ENCODE results near the gene SLC4A1. TPM values are rescaled to one million over a fixed set of nuclear protein-coding genes. Genes with fewer than 3 reads are reported as not detected.

Gene SLC4A1
- total and polyA plus RNA-seq, 2 experiments from 2014 or later: not detected

GRCh38 chr17:44297975-44298374 is 30.0 kb upstream of the SLC4A1 start:
- Histone ChIP-seq H3K4me1 (ENCODE audit: insufficient read depth) (no peaks in the 10 kb centered on the region), H3F3A (replicated peaks; ENCODE audit: low read depth) (no peaks in the 10 kb centered on the region), H2AFZ (no peak overlapping the region), H3K79me2 (replicated peaks; ENCODE audit: insufficient read depth) (no peaks in the 10 kb centered on the region), H3K27me3 (ENCODE audit: insufficient read depth) (no peaks in the 10 kb centered on the region), H3K27ac (ENCODE audit: low read depth) (no peak overlapping the region), H3K36me3 (ENCODE audit: insufficient read depth) (no peaks in the 10 kb centered on the region), H3K4me2 (no peak overlapping the region), H3K4me3 (no peak overlapping the region), H3K9me2 (ENCODE audit: insufficient read depth) (no peaks in the 10 kb centered on the region), H4K20me1 (replicated peaks; ENCODE audit: insufficient read depth) (no peaks in the 10 kb centered on the region)
- peak; percentile 44; the same call in 1 of the 3 replicates for ATAC-seq
- H3K27ac Mint-ChIP-seq: peak overlapping the region; percentile 54; the same call in 1 of the 2 replicates
- H3K27me3 Mint-ChIP-seq (ENCODE audit: insufficient read depth, low read depth, poor library complexity): peaks cover 3% of the 10 kb centered on the region
- no peaks in the 10 kb centered on the region for H3K9me3 Mint-ChIP-seq
- H3K36me3 Mint-ChIP-seq (ENCODE audit: low read depth): no peaks in the 10 kb centered on the region
- DNase-seq (ENCODE audit: low spot score): no peak
- TF ChIP-seq NANOG (IDR thresholded peaks at IDR 0.05; ENCODE audit: borderline replicate concordance) (no peak), EZH2 (IDR thresholded peaks at IDR 0.05; ENCODE audit: low read depth, unreplicated experiment) (no peak), ZNF114 (CRISPR knock-in tag; IDR thresholded peaks at IDR 0.05) (no peak), CREB1 (CRISPR knock-in tag; IDR thresholded peaks at IDR 0.05; ENCODE audit: low read depth) (no peak)
- H3K4me3 Mint-ChIP-seq: no peak overlapping the region
- H3K4me1 Mint-ChIP-seq: peaks cover 4% of the 10 kb centered on the region; the same call in 2 of the 3 replicates

DNA sequence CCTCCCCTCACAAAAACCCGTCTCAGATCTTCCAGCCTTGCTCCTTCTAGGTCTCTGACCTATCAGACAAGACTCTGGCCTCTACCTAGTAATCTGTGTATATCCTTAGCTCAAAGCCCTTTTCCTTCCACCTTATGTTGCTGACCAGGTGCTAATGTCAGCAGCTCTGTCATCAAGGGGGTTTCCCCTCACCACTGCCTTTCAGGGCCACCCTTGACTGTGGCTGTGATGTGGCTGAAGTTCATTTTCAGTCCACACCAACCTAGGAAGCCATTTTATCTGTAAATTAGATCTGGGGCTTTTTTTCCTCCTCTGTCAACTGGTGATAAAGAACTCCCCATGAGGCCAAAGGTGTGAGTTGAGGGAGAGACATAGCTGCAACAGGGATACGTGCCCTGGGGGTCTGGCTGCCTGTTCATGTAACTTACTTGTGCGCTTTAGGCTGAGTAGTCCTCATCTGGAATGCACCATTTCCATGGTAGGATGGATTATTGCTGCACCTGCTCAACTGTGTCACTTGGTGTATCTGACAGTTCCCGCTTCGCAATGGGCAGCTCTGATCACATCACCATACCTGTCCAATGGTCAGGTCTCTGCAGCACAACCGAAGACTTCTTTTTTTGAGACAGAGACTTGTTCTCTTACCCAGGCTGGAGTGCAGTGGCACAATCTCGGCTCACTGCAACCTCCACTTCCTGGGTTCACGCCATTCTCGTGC is 25.7 kb upstream of the SLC4A1 start:
- Mint-ChIP-seq H3K27me3 (ENCODE audit: insufficient read depth, low read depth, poor library complexity) (peaks cover 6% of the 10 kb centered on the region), H3K27ac (no peak overlapping the region), H3K4me1 (peaks cover 4% of the 10 kb centered on the region; the same call in 2 of the 3 replicates), H3K9me3 (no peaks in the 10 kb centered on the region), H3K4me3 (no peak overlapping the region), H3K36me3 (ENCODE audit: low read depth) (no peaks in the 10 kb centered on the region)
- no peak overlapping the region for H3K4me2 ChIP-seq
- no peaks in the 10 kb centered on the region for H4K20me1 ChIP-seq (replicated peaks; ENCODE audit: insufficient read depth)
- H3K4me3 ChIP-seq: no peak overlapping the region
- H3F3A ChIP-seq (replicated peaks; ENCODE audit: low read depth): no peaks in the 10 kb centered on the region
- H3K36me3 ChIP-seq (ENCODE audit: insufficient read depth): no peaks in the 10 kb centered on the region
- H3K27me3 ChIP-seq (ENCODE audit: insufficient read depth): no peaks in the 10 kb centered on the region
- TF ChIP-seq, protein P1, sequence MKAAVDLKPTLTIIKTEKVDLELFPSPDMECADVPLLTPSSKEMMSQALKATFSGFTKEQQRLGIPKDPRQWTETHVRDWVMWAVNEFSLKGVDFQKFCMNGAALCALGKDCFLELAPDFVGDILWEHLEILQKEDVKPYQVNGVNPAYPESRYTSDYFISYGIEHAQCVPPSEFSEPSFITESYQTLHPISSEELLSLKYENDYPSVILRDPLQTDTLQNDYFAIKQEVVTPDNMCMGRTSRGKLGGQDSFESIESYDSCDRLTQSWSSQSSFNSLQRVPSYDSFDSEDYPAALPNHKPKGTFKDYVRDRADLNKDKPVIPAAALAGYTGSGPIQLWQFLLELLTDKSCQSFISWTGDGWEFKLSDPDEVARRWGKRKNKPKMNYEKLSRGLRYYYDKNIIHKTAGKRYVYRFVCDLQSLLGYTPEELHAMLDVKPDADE (IDR thresholded peaks at IDR 0.05): no peak
- no peak for TF ChIP-seq ZNF114 (CRISPR knock-in tag; IDR thresholded peaks at IDR 0.05)
- TF ChIP-seq JUNB (IDR thresholded peaks at IDR 0.05; ENCODE audit: unreplicated experiment): no peak
- TF ChIP-seq STAT1 (IDR thresholded peaks at IDR 0.05; ENCODE audit: unreplicated experiment): no peak
- TF ChIP-seq ZNF331 (CRISPR knock-in tag; IDR thresholded peaks at IDR 0.05; ENCODE audit: low read depth): no peak
- no peak for TF ChIP-seq NANOG (IDR thresholded peaks at IDR 0.05; ENCODE audit: borderline replicate concordance)
- no peak for ATAC-seq
- H3K4me1 ChIP-seq (ENCODE audit: insufficient read depth): no peaks in the 10 kb centered on the region
- H3K27ac ChIP-seq (ENCODE audit: low read depth): no peak overlapping the region
- DNase-seq (ENCODE audit: low spot score): no peak
- H2AFZ ChIP-seq: no peak overlapping the region
- no peaks in the 10 kb centered on the region for H3K9me2 ChIP-seq (ENCODE audit: insufficient read depth)
- no peaks in the 10 kb centered on the region for H3K79me2 ChIP-seq (replicated peaks; ENCODE audit: insufficient read depth)

- H3K36me3 Mint-ChIP-seq (ENCODE audit: low read depth): no peaks in the 10 kb centered on the region
- TF ChIP-seq ZNF331 (CRISPR knock-in tag; IDR thresholded peaks at IDR 0.05; ENCODE audit: low read depth) (no peak), EZH2 (IDR thresholded peaks at IDR 0.05; ENCODE audit: low read depth, unreplicated experiment) (no peak), CTCF (conservative IDR thresholded peaks at IDR 0.05; ENCODE audit: low read depth in 2 of 2) (no peak), STAT1 (IDR thresholded peaks at IDR 0.05; ENCODE audit: unreplicated experiment) (no peak), NANOG (IDR thresholded peaks at IDR 0.05; ENCODE audit: borderline replicate concordance) (no peak), POLR2AphosphoS5 (IDR thresholded peaks at IDR 0.05; ENCODE audit: low read depth) (no peak), CREB1 (CRISPR knock-in tag; IDR thresholded peaks at IDR 0.05; ENCODE audit: low read depth) (no peak), ZNF114 (CRISPR knock-in tag; IDR thresholded peaks at IDR 0.05) (no peak), JUNB (IDR thresholded peaks at IDR 0.05; ENCODE audit: unreplicated experiment) (no peak)
- TF ChIP-seq, protein P1 (IDR thresholded peaks at IDR 0.05): no peak
These were observed 19.7 kb upstream of the SLC4A1 start for GRCh38 chr17:44287651-44288050.

More at GRCh38 chr17:44287651-44288050, 19.7 kb upstream of the SLC4A1 start:
- no peaks in the 10 kb centered on the region for H3F3A ChIP-seq (replicated peaks; ENCODE audit: low read depth)
- no peaks in the 10 kb centered on the region for H3K79me2 ChIP-seq (replicated peaks; ENCODE audit: insufficient read depth)
- no peak overlapping the region for H2AFZ ChIP-seq
- no peaks in the 10 kb centered on the region for H3K36me3 ChIP-seq (ENCODE audit: insufficient read depth)
- H3K27me3 ChIP-seq (ENCODE audit: insufficient read depth): no peaks in the 10 kb centered on the region
- no peaks in the 10 kb centered on the region for H3K4me1 ChIP-seq (ENCODE audit: insufficient read depth)
- no peak for ATAC-seq
- H3K4me3 ChIP-seq: no peak overlapping the region
- no peak for DNase-seq (ENCODE audit: low spot score)
- Mint-ChIP-seq H3K9me3 (no peaks in the 10 kb centered on the region), H3K27me3 (ENCODE audit: insufficient read depth, low read depth, poor library complexity) (peaks cover 7% of the 10 kb centered on the region), H3K27ac (no peak overlapping the region), H3K4me1 (peaks cover 4% of the 10 kb centered on the region; the same call in 1 of the 3 replicates), H3K4me3 (no peak overlapping the region)
- no peak overlapping the region for H3K27ac ChIP-seq (ENCODE audit: low read depth)
- no peaks in the 10 kb centered on the region for H4K20me1 ChIP-seq (replicated peaks; ENCODE audit: insufficient read depth)
- no peak overlapping the region for H3K4me2 ChIP-seq
- H3K9me2 ChIP-seq (ENCODE audit: insufficient read depth): no peaks in the 10 kb centered on the region

Data from GM23338 (cell line).